ENCODE results near the gene RAB33A.

DNA sequence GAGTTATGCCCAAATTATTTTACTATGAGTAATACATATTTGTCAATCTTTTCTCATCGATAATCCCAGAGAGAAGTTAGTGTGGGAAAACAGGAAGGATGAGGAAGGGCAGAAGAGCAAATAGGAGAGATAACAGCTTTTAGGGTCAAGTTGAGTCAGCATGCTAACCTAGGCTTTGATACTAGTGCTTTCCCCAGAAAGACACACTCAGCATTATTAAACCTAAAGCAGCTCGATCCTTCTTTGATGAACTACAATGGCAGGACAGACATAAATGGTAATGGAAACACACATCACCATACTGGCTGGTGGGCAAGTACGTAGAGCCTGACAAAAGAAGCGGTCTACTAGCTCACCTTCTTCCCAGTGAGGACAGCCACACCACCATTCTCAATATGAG, 26.6 kb upstream of the RAB33A start:
- TF ChIP-seq, protein P1, sequence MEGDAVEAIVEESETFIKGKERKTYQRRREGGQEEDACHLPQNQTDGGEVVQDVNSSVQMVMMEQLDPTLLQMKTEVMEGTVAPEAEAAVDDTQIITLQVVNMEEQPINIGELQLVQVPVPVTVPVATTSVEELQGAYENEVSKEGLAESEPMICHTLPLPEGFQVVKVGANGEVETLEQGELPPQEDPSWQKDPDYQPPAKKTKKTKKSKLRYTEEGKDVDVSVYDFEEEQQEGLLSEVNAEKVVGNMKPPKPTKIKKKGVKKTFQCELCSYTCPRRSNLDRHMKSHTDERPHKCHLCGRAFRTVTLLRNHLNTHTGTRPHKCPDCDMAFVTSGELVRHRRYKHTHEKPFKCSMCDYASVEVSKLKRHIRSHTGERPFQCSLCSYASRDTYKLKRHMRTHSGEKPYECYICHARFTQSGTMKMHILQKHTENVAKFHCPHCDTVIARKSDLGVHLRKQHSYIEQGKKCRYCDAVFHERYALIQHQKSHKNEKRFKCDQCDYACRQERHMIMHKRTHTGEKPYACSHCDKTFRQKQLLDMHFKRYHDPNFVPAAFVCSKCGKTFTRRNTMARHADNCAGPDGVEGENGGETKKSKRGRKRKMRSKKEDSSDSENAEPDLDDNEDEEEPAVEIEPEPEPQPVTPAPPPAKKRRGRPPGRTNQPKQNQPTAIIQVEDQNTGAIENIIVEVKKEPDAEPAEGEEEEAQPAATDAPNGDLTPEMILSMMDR (IDR thresholded peaks at IDR 0.05) = no peak
- no peak for TF ChIP-seq POLR2A (IDR thresholded peaks at IDR 0.05)

Data from lower leg skin (tissue), 3 donors.